Testis (tissue), 3 donors: Measurements from ENCODE around the gene PCNX3. TPM values are rescaled to one million over a fixed set of nuclear protein-coding genes. Genes with fewer than 3 reads are reported as not detected.
"Not testable (repeated sequence)": the region's sequence is repeated elsewhere in the genome, so short reads cannot be mapped to it uniquely, and the experiment has no call there.

Source experiments
- DNase-seq: peaks from one replicate; pipeline ENCODE4 v3.0.0-alpha.2; 2019
- H3K27ac ChIP-seq, 2 donors: fragments of 200-600 bp; sonication (generic); one replicate each; pipeline ENCODE4 v1.5.1; 2019
- H3K27me3 ChIP-seq: fragments of 200-600 bp; sonication (generic); one replicate; pipeline ENCODE4 v1.5.1; 2019
- H3K36me3 ChIP-seq: fragments of 200-600 bp; sonication (generic); one replicate; pipeline ENCODE4 v1.5.1; 2017; ENCODE audit warnings: low read depth; ENCODE audit errors: missing control alignments
- H3K4me1 ChIP-seq: fragments of 200-600 bp; sonication (generic); one replicate; pipeline ENCODE4 v1.5.1; 2019
- H3K4me3 ChIP-seq, 2 donors: fragments of 200-600 bp; sonication (generic); one replicate each; pipeline ENCODE4 v1.5.1; 2017 to 2019
- H3K9me3 ChIP-seq: fragments of 200-600 bp; sonication (generic); one replicate; pipeline ENCODE4 v1.5.1; 2017
- CTCF ChIP-seq, 3 experiments: fragments of 450-650 bp in 2 of 3; fragments of 200-600 bp in 1 of 3; sonication (generic) in 1 of 3; IDR thresholded peaks; one replicate each; pipeline ENCODE4 v1.5.1; 2016 to 2019; ENCODE audit warnings: antibody characterized with exemption in 3 of 3, mild to moderate bottlenecking in 2 of 3, moderate library complexity in 1 of 3
- POLR2A ChIP-seq: fragments of 450-650 bp; IDR thresholded peaks from one replicate; pipeline ENCODE4 v1.6.1; 2017; ENCODE audit warnings: antibody characterized with exemption, mild to moderate bottlenecking, moderate library complexity
- WGBS, 2 donors: methylation state at CpG; one replicate each; pipeline ENCODE4 v1.1.5; 2018; 5-methylcytosine and 5-hydroxymethylcytosine counted together
- intact Hi-C: fragments of 100-400 bp; cut with DNase I; formaldehyde crosslinking; loops from one replicate; pipeline ENCODE4 v1.15.1; 2023; ENCODE audit warnings: low total_unique reads
- polyA plus RNA-seq: library from polyadenylated mRNA; stranded (reverse); fragments of 350-450 nt; fragmentation: Illumina TruSeq; extraction: RNeasy Lipid Tissue Mini Kit (QIAGEN cat#74804); gene quantifications from one replicate; pipeline ENCODE4 v1.2.3, GENCODE V29; 2014; ENCODE audit warnings: low read depth, low replicate concordance; ENCODE audit not compliant: insufficient read depth
- total RNA-seq, 2 donors: library from RNA; depleted of rRNA; stranded (reverse); fragments of >200 nt; gene quantifications; one replicate each; pipeline ENCODE4 v1.2.3, GENCODE V29; 2016

The PCNX3 gene
- total and polyA plus RNA-seq, 3 donors from 2014 or later, result 61.4 to 87.6 (median 78.4) TPM

DNA sequence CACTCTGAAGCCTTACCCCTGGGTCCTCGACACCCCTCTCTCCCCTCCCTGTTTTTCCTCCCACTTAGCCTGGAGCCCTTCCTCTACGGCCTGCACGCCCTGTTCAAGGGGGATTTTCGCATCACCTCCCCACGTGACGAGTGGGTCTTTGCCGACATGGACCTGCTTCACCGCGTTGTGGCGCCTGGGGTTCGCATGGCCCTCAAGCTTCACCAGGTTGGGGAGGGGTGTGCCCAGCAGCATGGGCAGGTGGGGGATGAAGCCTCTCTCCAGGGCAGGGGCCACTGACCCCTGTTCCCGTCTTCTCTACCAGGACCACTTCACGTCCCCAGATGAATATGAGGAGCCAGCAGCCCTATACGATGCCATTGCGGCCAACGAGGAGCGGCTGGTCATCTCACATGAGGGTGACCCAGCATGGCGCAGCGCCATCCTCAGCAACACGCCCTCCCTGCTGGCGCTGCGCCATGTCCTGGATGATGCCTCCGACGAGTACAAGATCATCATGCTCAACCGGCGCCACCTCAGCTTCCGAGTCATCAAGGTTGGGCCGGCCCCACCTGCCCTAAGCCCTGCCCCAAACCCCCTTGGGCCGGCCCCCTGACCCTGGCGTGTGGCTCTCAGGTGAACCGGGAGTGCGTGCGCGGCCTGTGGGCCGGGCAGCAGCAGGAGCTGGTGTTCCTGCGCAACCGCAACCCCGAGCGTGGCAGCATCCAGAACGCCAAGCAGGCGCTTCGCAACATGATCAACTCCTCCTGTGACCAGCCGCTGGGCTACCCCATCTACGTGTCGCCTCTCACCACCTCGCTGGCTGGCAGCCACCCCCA, 19.5 kb downstream of the PCNX3 start:
- DNase-seq, result no peak
- Histone ChIP-seq H3K36me3 (no peaks in the 10 kb centered on the region), H3K27ac (no peak overlapping the region), H3K9me3 (no peaks in the 10 kb centered on the region), H3K4me3 (no peak overlapping the region), H3K4me1 (peaks cover 24% of the 10 kb centered on the region), H3K27me3 (no peaks in the 10 kb centered on the region)
- WGBS, 2 donors, result 94 to 96% methylated on average over 15 to 46 of the region's 46 CpGs
- intact Hi-C loops, result no loop called here
- TF ChIP-seq POLR2A, result no peak
- TF ChIP-seq CTCF (IDR thresholded peaks at IDR 0.05), result no peak

DNA sequence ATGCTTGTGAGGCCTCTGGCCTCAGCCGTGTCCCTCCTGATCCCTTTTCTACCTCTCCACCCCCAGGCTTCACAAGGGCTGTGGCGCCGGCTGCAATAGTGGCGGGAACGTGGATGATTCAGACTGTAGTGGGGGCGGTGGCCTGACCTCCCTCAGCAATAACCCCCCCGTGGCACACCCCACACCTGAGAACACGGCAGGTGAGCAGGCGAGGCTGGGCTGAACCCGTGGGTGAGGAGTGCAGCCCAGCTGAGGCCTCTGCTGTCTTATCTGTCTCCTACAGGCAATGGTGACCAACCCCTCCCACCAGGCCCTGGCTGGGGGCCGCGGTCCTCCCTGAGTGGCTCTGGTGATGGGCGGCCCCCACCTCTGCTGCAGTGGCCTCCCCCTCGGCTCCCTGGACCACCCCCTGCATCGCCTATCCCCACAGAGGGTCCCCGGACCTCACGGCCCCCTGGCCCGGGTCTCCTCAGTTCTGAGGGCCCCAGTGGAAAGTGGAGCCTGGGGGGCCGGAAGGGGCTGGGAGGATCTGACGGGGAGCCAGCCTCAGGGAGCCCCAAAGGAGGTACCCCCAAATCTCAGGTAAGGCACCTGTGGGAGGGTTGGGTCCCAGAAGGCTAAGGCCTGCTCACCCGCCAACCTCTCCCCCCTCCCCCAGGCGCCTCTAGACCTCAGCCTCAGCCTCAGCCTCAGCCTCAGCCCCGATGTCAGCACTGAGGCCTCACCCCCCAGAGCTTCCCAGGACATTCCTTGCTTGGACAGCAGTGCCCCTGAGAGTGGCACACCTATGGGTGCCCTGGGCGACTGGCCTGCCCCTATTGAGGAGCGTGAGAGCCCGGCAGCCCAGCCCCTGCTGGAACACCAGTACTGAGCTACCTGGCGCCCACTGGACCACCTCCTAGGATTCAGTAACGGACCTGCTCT, 20.8 kb downstream of the PCNX3 start:
- Histone ChIP-seq H3K4me3 (no peak overlapping the region), H3K4me1 (peaks cover 14% of the 10 kb centered on the region), H3K27me3 (no peaks in the 10 kb centered on the region), H3K9me3 (no peaks in the 10 kb centered on the region), H3K27ac (no peak overlapping the region), H3K36me3 (no peaks in the 10 kb centered on the region)
- DNase-seq, result no peak
- WGBS, 2 donors, result 88 to 91% methylated on average over 13 to 28 of the region's 28 CpGs
- intact Hi-C loops, result no loop called here
- no peak for TF ChIP-seq CTCF (IDR thresholded peaks at IDR 0.05)
- TF ChIP-seq POLR2A, result no peak

GRCh38 chr11:65637032-65637557, 21.5 kb downstream of the PCNX3 start:
- WGBS, 2 donors, result 84 to 86% methylated on average over 3 of the region's 3 CpGs
- DNase-seq, result no peak
- intact Hi-C loops, result no loop called here
- Histone ChIP-seq H3K4me1 (peaks cover 14% of the 10 kb centered on the region), H3K36me3 (no peaks in the 10 kb centered on the region), H3K4me3 (no peak overlapping the region), H3K27me3 (no peaks in the 10 kb centered on the region), H3K9me3 (no peaks in the 10 kb centered on the region), H3K27ac (no peak overlapping the region)
- TF ChIP-seq CTCF (IDR thresholded peaks at IDR 0.05) (no peak), POLR2A (no peak)

GRCh38 chr11:65637794-65638419, 22.3 kb downstream of the PCNX3 start, which contains the start of gene SIPA1:
Gene SIPA1, plus strand, starts transcription at chr11:65638101. Its CDS starts 2,821 bp downstream, at chr11:65640922.
- WGBS, 2 donors, result 4 to 18% methylated on average over 9 to 44 of the region's 46 CpGs
- Histone ChIP-seq H3K27ac (peak within 1 kb of the TSS; percentile 72 to 86), H3K4me3 (peak within 1 kb of the TSS; percentile 62 to 68), H3K4me1 (peaks cover 14% of the 10 kb centered on the region), H3K9me3 (no peaks in the 10 kb centered on the region), H3K27me3 (no peaks in the 10 kb centered on the region), H3K36me3 (no peaks in the 10 kb centered on the region)
- intact Hi-C loops, result no loop called here
- DNase-seq, result peak; percentile 70
- TF ChIP-seq CTCF (IDR thresholded peaks at IDR 0.05), result peak in 1 of 3 experiments; percentile 28
- TF ChIP-seq POLR2A, result no peak

DNA sequence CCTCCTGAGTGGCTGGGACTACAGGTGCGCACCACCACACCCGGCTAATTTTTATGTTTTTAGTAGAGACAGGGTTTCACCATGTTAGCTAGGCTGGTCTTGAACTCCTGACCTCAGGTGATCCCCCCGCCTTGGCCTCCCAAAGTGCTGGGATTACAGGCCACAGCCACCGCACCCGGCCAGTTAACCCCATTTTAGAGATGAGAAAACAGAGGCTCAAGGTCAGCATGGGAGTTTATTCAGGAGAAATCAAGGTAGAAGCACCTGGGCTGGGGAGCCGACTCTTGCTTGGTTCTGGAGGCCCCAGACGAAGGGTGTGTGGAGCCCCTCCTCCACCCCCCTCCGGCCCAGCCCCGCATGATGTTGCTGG, 23.6 kb downstream of the PCNX3 start:
- 77 to 90% methylated on average over 8 to 9 of the region's 9 CpGs for WGBS, 2 donors
- intact Hi-C loops, H3K4me3 ChIP-seq: not testable (repeated sequence)

More for the DNA sequence above, 23.6 kb downstream of the PCNX3 start:
- not testable (repeated sequence) for H3K27me3 ChIP-seq, DNase-seq, H3K27ac ChIP-seq, H3K36me3 ChIP-seq, H3K9me3 ChIP-seq
- H3K4me1 ChIP-seq, result peaks cover 14% of the 10 kb centered on the region
